Stimulated activated CD4-positive, alpha-beta T cell treated with anti-CD3 and anti-CD28 coated beads, Interleukin-15, amount 100 ng/mL, for 24 hours (primary cell): ENCODE data around the gene TNFSF8.

Source experiments
- DNase-seq: peaks from one replicate; pipeline ENCODE4 v3.0.0-alpha.2; 2020

TNFSF8 gene

DNA sequence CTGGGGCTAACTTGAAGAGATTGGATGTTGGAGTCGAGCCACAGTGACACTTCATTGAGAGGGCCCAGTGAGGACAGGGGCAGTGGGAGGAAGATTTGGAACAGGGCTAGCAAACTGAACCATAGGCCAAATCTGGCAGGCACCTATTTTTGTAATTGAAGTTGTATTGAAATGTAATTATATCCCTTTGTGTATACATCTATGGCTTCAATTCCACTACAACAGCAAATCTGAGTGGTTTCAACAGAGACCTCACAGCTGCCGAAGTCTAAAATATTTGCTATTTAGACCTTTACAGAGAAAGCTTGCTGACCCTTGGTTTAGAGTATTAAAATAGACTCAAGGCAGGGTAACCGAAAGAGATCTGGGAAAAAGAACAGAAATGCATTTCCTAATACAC is 4.7 kb upstream of the TNFSF8 start:
- no peak for DNase-seq

DNA sequence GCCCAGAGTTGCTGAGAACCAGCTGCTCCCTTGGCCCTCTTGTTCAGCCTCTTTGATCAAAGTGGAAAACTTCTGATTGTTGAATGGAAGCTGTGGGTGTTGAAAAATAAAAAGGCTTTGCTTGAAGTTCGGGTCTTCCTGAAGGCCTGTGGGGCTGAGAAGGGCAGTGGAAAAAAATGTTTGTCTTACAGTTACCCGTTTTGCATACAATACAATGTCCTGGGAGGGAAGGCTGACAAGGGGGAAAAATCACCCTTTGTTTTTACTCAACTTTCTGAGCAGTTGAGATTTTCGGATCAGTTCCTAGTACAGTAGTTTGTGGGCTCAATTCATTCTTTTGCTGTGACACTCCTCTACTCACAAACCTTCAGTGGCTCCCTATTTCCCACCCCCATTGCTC is 2.1 kb upstream of the TNFSF8 start:
- DNase-seq: no peak

DNA sequence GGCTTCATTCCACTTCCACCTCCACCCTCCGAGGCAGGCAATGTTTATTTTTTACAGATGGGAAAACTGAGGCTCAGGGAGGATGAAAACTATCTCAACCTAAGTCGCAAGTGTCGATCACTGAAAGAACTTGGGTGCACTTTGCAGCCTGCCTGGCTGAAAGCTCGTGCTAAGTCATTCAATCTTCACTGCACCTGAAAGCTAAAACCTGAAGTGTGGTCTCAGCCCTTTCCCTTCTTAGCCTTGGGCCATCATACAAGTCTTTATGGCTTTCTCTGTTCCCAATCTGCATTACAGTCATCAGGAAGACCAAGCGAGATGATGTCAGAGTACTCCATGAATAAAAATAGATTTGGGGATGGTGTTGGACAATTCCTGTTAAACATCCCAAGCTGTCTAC is 1.0 kb upstream of the TNFSF8 start:
- DNase-seq: no peak

GRCh38 chr9:114929201-114929600 is 1.2 kb downstream of the TNFSF8 start:
- DNase-seq: no peak

DNA sequence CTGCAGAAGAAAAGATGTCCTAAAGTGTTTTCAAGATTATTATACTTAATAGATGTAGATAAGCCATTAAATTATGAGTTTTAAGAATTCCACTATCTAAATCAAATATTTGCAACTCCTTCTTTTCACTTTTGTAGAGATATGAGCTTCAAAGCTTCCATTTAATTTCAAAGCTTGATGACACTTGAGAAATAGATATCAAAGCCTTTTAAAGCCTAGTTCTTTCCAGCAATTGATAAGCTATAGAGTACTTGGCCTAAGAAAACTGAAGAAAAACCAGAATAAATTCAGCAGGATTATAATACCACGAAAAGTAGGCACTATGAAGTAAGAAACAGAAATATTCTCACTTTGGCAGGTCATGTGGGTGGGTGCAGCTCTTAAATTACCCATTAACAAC is 1.7 kb downstream of the TNFSF8 start:
- DNase-seq: no peak

DNA sequence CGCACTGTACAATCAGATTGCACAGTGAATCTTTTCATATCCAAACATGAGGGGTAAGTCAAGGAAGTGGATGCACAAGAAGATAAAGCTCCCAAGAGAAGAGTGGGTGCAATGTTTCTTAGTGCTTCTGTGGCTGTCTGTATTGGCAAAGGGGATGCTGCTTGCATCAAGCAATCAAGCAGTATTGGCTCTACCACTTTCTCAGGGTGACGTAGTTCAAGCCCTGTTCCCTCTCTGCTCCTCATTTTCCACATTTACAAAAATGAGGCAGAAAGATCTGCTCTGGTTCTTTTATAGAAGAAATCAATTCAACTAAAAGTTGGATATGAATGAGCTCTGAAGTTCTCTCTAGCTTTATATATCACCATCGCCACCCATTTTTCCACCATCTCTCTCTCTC is 2.3 kb downstream of the TNFSF8 start:
- DNase-seq: no peak

GRCh38 chr9:114925672-114926071 is 4.7 kb downstream of the TNFSF8 start:
- no peak for DNase-seq

GRCh38 chr9:114925039-114925438 is 5.4 kb downstream of the TNFSF8 start:
- DNase-seq: no peak

GRCh38 chr9:114924327-114924726 is 6.1 kb downstream of the TNFSF8 start:
- no peak for DNase-seq

- DNase-seq: no peak
Measured at GRCh38 chr9:114923918-114924317, 6.5 kb downstream of the TNFSF8 start.

GRCh38 chr9:114921171-114921570 is 9.2 kb downstream of the TNFSF8 start:
- no peak for DNase-seq

GRCh38 chr9:114919611-114920010 is 10.8 kb downstream of the TNFSF8 start:
- peak; percentile 48 for DNase-seq

- DNase-seq: no peak
Measured at GRCh38 chr9:114916481-114916880, 13.9 kb downstream of the TNFSF8 start.

DNA sequence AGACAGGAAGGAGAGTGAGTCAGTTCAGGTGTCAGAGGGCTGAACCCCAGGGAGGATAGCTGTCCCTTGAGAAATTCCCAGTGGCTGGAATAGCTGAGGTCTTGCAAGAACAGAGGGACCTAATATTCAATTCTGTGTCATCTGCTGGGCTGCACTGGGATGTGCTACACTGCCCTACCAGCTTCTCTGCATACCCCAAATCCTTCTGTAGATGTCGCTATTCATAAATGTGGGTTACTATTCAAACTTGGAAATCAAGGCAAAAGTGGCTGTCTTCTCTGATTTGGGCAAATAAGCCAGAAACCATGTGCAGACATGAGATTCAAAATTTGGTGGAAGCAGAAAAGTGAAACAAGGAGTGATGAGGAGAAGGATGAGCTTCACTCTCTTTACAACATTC is 16.3 kb downstream of the TNFSF8 start:
- DNase-seq: no peak

DNA sequence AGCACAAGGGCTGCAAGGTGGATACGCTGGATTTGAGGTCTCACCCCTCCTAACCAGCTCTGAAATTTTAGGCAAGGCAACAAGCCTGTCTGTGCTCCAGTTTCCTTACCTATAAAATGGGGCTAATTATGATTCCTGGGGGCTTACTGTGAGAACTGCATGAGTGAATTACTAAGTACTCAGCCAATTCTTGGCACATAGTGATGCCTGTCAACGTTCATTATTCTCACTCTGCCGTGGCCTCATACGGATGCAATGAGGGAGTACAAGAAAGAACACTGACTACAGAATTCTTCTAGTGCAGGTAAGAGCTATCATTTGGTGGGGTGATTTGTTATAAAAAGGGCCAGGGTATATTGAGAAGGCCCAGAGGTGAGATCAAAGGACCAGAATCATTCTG is 16.7 kb downstream of the TNFSF8 start:
- no peak for DNase-seq

GRCh38 chr9:114913217-114913616 is 17.2 kb downstream of the TNFSF8 start:
- DNase-seq: no peak

DNA sequence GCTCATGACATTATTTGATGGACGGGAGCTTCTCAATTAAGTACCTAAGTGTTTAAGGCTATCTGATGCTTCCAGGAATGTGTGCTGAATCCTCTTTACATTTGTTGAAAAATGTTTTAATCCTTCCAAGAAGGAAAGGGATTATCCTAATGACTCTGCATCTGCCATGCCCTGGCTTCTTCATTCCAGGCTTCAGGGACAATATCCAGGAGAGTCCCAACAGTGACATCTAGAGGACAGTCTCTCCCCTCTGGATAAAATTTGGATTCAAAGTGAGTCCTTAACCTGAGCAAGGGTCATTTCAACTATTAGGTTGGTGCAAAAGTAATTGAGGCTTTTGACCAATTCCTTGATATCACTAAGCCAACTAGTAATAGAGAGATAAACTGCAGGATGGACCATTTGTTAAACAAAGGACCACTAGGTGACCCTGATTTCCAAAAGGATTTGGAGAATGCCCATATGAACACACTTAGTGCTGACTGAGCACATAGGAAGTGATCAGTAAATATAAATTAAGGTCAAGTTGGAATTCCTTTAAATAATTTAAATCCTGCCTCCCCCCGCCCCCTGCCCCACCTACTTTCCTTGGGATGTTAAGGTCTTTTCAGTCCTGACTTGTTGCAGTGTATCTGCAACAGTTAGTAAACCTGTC is 19.1 kb downstream of the TNFSF8 start:
- no peak for DNase-seq

GRCh38 chr9:114910541-114910940 is 19.9 kb downstream of the TNFSF8 start:
- DNase-seq: no peak

GRCh38 chr9:114909661-114910060 is 20.7 kb downstream of the TNFSF8 start:
- DNase-seq: no peak

GRCh38 chr9:114908805-114909448 is 21.5 kb downstream of the TNFSF8 start:
- peak; percentile 47 for DNase-seq

- DNase-seq: no peak
Measured at GRCh38 chr9:114908104-114908622, 22.2 kb downstream of the TNFSF8 start.

GRCh38 chr9:114906922-114907571 is 23.3 kb downstream of the TNFSF8 start:
- peak; percentile 40 for DNase-seq

DNA sequence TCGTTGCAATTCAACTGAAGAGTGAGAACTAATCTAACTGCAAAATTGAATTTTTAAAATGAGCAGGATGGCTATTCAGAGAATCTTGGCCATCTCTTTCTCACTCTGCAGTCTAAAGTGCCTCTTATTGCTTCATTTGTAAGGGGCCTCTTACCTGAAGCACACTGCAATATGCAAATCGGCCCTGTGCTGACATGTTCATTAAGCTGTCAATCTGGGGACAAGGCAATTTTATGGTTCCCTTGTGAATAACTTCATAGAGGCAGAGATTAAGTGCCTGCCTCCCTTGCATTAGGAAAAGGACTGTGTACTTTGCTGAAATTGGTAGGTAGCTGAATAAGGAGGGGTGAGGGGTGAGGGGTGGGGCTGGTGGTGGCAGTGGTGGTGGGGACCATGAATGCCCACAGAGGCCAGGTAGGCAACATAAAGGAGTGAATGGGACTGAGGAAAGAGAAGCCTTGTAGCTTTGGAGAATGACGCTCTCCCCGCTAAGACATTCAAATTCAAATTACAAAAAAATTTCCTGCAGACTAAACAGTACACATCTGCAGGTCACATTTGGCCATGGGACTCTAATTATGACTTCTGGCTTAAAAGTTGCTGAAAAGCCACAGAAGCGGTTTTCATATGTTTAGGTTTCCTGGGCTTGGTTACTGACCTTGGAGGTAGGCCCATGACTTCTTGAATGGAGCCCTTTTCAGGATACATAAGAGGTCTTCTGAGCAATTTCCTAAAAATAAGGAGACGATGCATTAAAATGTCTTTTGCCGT is 25.0 kb downstream of the TNFSF8 start:
- DNase-seq: no peak
